LNCAP (cell line): Measurements from ENCODE around the gene TPBG.

Experiments used
- TF ChIP-seq, protein P1 (sequence below): fragments of 450-650 bp; IDR thresholded peaks from 2 replicates; pipeline ENCODE4 v1.5.1; 2017; ENCODE audit warnings: mild to moderate bottlenecking

The TPBG gene

DNA sequence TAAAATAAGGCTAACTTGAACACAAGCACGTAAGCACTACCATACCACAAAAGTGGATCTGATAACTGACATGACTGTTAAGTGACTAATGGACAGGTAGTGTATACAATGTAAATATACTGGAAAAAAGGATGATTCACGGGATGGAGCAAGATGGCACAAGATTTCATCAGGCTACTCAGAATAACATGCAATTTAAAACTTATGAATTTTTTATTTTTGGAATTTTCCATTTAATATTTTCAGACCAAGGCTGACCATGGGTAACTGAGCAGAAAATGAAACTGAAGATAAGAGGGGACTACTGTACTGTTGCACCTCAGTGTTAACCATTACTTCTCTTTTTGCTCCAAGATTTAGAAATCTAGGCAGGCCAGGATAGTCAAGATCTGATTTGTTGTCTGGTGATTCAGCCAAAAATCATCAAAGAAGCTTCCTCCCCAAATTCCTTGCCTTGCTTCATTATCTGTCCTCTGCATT lies 45.4 kb downstream of the TPBG start:
- TF ChIP-seq, protein P1, sequence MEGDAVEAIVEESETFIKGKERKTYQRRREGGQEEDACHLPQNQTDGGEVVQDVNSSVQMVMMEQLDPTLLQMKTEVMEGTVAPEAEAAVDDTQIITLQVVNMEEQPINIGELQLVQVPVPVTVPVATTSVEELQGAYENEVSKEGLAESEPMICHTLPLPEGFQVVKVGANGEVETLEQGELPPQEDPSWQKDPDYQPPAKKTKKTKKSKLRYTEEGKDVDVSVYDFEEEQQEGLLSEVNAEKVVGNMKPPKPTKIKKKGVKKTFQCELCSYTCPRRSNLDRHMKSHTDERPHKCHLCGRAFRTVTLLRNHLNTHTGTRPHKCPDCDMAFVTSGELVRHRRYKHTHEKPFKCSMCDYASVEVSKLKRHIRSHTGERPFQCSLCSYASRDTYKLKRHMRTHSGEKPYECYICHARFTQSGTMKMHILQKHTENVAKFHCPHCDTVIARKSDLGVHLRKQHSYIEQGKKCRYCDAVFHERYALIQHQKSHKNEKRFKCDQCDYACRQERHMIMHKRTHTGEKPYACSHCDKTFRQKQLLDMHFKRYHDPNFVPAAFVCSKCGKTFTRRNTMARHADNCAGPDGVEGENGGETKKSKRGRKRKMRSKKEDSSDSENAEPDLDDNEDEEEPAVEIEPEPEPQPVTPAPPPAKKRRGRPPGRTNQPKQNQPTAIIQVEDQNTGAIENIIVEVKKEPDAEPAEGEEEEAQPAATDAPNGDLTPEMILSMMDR = no peak

DNA sequence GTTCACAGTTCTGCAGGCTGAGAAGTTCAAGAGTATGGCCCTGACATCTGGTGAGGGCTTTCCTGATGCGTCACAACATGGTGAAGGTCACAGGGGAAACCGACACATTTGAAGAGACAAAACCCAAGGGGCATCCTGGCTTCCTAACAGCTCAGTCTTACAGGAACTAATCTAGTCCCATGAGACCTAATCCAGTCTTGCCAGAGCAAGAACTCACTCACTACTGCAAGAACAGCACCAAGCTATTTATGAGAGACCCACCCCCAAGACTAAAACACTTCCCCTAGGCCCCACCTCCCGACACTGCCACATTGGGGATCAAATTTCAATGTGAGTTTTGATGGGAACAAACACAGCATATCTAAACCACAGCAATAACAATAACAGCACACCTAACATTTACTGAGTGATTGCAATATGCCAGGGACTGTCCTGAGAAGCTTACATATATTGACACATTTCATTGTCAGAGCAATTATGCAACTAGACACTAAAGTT lies 46.6 kb downstream of the TPBG start:
- TF ChIP-seq, protein P1 = no peak

DNA sequence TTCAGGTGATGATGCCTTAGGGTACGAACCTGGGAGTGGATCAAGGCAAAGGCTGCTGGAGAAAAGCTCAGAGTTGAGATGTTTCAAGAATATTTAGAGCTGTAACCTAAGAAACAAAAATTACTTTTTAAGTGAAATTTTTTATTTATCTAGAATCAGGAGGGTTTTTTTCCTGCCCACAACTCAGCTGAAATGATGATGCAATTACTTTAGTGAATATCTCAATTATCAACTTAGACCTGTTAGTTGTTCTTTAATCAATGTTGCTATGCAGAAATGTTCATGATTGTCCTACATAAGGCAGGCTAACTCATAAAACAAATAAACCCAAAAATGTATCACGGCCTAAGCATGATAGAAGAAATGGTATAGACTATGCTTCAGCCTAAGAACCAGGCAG lies 50.3 kb downstream of the TPBG start:
- TF ChIP-seq, protein P1 = no peak

DNA sequence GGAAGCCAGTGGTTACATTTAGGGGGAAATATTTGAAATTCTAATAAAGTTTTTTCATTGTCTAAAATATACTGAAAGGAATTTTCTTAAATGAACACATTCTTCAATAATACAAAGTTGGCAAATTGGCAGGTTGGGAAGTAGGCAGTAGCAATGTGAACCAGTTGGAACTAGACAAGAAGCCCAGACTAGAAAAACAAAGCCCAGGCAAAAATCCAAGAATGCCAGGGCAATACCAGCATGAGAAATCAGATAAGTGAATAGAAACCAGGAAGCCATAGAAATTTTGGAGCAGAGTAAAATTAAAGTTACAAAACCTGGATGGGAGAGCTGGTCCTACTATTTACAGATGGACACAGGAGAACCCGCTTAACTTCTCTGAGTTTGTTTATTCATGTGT lies 52.2 kb downstream of the TPBG start:
- TF ChIP-seq, protein P1 = no peak

DNA sequence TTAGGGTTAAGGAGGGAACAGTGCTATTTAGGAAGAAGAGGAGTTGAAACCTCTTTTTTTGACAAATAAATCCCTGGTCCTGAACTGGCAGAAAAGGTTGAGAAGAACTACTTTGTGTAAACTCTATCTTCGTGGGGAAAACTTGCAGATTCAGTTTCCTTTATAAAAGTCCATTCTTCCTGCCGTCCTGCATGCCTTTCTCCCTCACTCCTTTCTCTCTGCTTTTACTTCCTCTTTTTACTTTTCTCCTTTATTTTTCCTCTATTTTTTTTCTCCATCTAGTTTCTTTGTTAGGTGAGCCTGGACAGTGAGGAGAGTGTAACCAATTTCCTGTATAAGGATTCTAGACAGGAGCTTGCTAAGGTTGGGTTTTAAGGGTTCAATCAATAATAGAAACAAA lies 52.7 kb downstream of the TPBG start:
- TF ChIP-seq, protein P1 = no peak
